ENCODE data around the gene NOL3. TPM values are rescaled to one million over a fixed set of nuclear protein-coding genes. Genes with fewer than 3 reads are reported as not detected.

NOL3 gene
- total RNA-seq, 4 donors from 2014 or later: 64.3 to 116 (median 90.5) TPM

- no peak for TF ChIP-seq POLR2A (IDR thresholded peaks at IDR 0.05)
- no peak for TF ChIP-seq EP300 (IDR thresholded peaks at IDR 0.05)
- TF ChIP-seq POLR2AphosphoS5 (IDR thresholded peaks at IDR 0.05): no peak
- TF ChIP-seq CTCF (IDR thresholded peaks at IDR 0.05): no peak
- Histone ChIP-seq H3K4me1 (peaks cover 13% of the 10 kb centered on the region), H3K9me3 (no peaks in the 10 kb centered on the region), H3K27me3 (no peaks in the 10 kb centered on the region), H3K36me3 (no peaks in the 10 kb centered on the region), H3K4me3 (no peak overlapping the region), H3K27ac (no peak overlapping the region)
- DNase-seq (ENCODE audit: low spot score in 2 of 2): no peak
- WGBS: 81% methylated on average over 18 of the region's 18 CpGs
These were observed 46.5 kb downstream of the NOL3 start for GRCh38 chr16:67216612-67217490.

GRCh38 chr16:67223992-67224391 is 53.7 kb downstream of the NOL3 start:
- Histone ChIP-seq H3K9me3 (no peaks in the 10 kb centered on the region), H3K4me3 (no peak overlapping the region), H3K4me1 (peaks cover 19% of the 10 kb centered on the region), H3K36me3 (peaks cover 8% of the 10 kb centered on the region), H3K27ac (no peak overlapping the region), H3K27me3 (no peaks in the 10 kb centered on the region)
- DNase-seq (ENCODE audit: low spot score in 2 of 2): no peak
- 57% methylated on average over 3 of the region's 3 CpGs for WGBS
- no peak for TF ChIP-seq CTCF (IDR thresholded peaks at IDR 0.05)
- no peak for TF ChIP-seq EP300 (IDR thresholded peaks at IDR 0.05)
- TF ChIP-seq POLR2AphosphoS5 (IDR thresholded peaks at IDR 0.05): no peak
- no peak for TF ChIP-seq POLR2A (IDR thresholded peaks at IDR 0.05)

Other genes with a start within 250 kb of the NOL3 start
- gene RRAD, start 245.0 kb upstream of the NOL3 start, total RNA-seq: 10 to 100 TPM in 1 of 4 donors, 1 to 10 TPM in 3; 1.5 to 12.1 (median 4.6) TPM
- gene CIAO2B, start 236.1 kb upstream of the NOL3 start, total RNA-seq: 10 to 100 TPM; 34.4 to 69.0 (median 45.0) TPM
- gene CES2, start 235.0 kb upstream of the NOL3 start, total RNA-seq: 10 to 100 TPM; 33.6 to 56.0 (median 42.3) TPM
- gene CES3, start 209.3 kb upstream of the NOL3 start, total RNA-seq: 1 to 10 TPM in 3 of 4 donors, not detected in 1; 1.4 to 2.2 (median 1.5) TPM
- gene CES4A, start 181.9 kb upstream of the NOL3 start, total RNA-seq: 100 to 1,000 TPM in 2 of 4 donors, 10 to 100 TPM in 2; 47.2 to 148 (median 99.9) TPM
- gene CBFB, start 141.4 kb upstream of the NOL3 start, total RNA-seq: 10 to 100 TPM; 28.2 to 68.3 (median 46.6) TPM
- 10 to 100 TPM; 44.0 to 60.9 (median 53.1) TPM for gene PHAF1, start 60.6 kb upstream of the NOL3 start, total RNA-seq
- gene B3GNT9, start 19.5 kb upstream of the NOL3 start, total RNA-seq: 1 to 10 TPM; 7.5 to 9.7 (median 9.0) TPM
- 10 to 100 TPM; 25.9 to 34.4 (median 28.7) TPM for gene TRADD, start 10.6 kb upstream of the NOL3 start, total RNA-seq
- gene FBXL8, start 10.6 kb upstream of the NOL3 start, total RNA-seq: 100 to 1,000 TPM in 1 of 4 donors, 10 to 100 TPM in 3; 45.0 to 134 (median 58.8) TPM
- gene HSF4, start 5.8 kb upstream of the NOL3 start, total RNA-seq: 100 to 1,000 TPM in 2 of 4 donors, 10 to 100 TPM in 2; 56.5 to 351 (median 102) TPM
- 10 to 100 TPM; 14.2 to 30.0 (median 17.3) TPM for gene MATCAP1, start 13.4 kb downstream of the NOL3 start, total RNA-seq
- gene EXOC3L1, start 19.6 kb downstream of the NOL3 start, total RNA-seq: 1 to 10 TPM in 3 of 4 donors, under 1 TPM in 1; 0.45 to 2.0 (median 1.9) TPM
- 100 to 1,000 TPM in 1 of 4 donors, 10 to 100 TPM in 3; 92.6 to 106 (median 96.8) TPM for gene E2F4, start 21.6 kb downstream of the NOL3 start, total RNA-seq
- gene ELMO3, start 28.6 kb downstream of the NOL3 start, total RNA-seq: 10 to 100 TPM; 48.0 to 77.6 (median 56.7) TPM
- gene TMEM208, start 56.6 kb downstream of the NOL3 start, total RNA-seq: 10 to 100 TPM; 32.8 to 46.8 (median 40.0) TPM
- gene FHOD1, start 76.9 kb downstream of the NOL3 start, total RNA-seq: 10 to 100 TPM in 3 of 4 donors, 1 to 10 TPM in 1; 7.7 to 28.8 (median 15.3) TPM
- gene SLC9A5, start 78.4 kb downstream of the NOL3 start, total RNA-seq: under 1 TPM; 0.26 to 0.64 (median 0.43) TPM
- 10 to 100 TPM; 13.8 to 36.8 (median 26.9) TPM for gene PLEKHG4, start 109.0 kb downstream of the NOL3 start, total RNA-seq
- under 1 TPM in 1 of 4 donors, not detected in 3; 0.25 TPM for gene KCTD19, start 156.2 kb downstream of the NOL3 start, total RNA-seq
- gene LRRC36, start 156.3 kb downstream of the NOL3 start, total RNA-seq: under 1 TPM in 2 of 4 donors, not detected in 2; 0.42 to 0.56 TPM
- gene TPPP3, start 223.0 kb downstream of the NOL3 start, total RNA-seq: 100 to 1,000 TPM in 3 of 4 donors, 10 to 100 TPM in 1; 47.6 to 182 (median 121) TPM
- 10 to 100 TPM; 14.0 to 31.0 (median 23.8) TPM for gene ZDHHC1, start 245.9 kb downstream of the NOL3 start, total RNA-seq

Data from suprapubic skin (tissue), 4 donors.